A549 (cell line): Measurements from ENCODE around the gene EFCAB14. TPM values are rescaled to one million over a fixed set of nuclear protein-coding genes. Genes with fewer than 3 reads are reported as not detected.

Experiments used
- ATAC-seq, 2 experiments: fragments of 200-7000 bp in 1 of 2; fragments of >200 bp in 1 of 2; cut with Nextera tagmentation in 1 of 2; cut with Tn5 transposase in 1 of 2; 3 replicates each; pipeline versions ENCODE4 v1.8.0 to v1.9.1; 2018 to 2020; ENCODE audit warnings: mild to moderate bottlenecking in 1 of 2, moderate library complexity in 1 of 2
- CTCF ChIA-PET: fragments of 300-600 bp; sonication (Branson Sonifier 250); formaldehyde crosslinking; extraction: SDS; loops from one replicate; lab custom pipeline; 2021; ENCODE audit warnings: antibody characterized with exemption, inconsistent platforms; lab: Yijun Ruan, JAX
- POLR2A ChIA-PET: fragments of 350-600 bp; formaldehyde crosslinking; extraction: SDS; loops from one replicate; lab custom pipeline; 2021; ENCODE audit warnings: antibody characterized with exemption, inconsistent platforms; lab: Yijun Ruan, JAX
- DNase-seq, 2 experiments: peaks; one replicate each; pipeline versions ENCODE4 v3.0.0 to v3.0.0-alpha.2; 2011 to 2016; ENCODE audit warnings: low read depth in 1 of 2, low spot score in 1 of 2
- FAIRE-seq: peaks from 2 replicates; lab custom pipeline; 2011; peaks lifted over from hg19 to GRCh38; lab: Jason Lieb, UNC
- H3K27ac ChIP-seq, 2 experiments: fragments of >200 bp; sonication (Bioruptor Twin); formaldehyde crosslinking; 3 replicates each; pipeline ENCODE4 v1.5.1; 2016 to 2017
- H3K4me1 ChIP-seq: fragments of >200 bp; sonication (Bioruptor Twin); formaldehyde crosslinking; 3 replicates; pipeline ENCODE4 v1.6.1; 2016
- H3K4me2 ChIP-seq: fragments of >200 bp; sonication (Bioruptor Twin); formaldehyde crosslinking; 3 replicates; pipeline ENCODE4 v1.6.1; 2016
- H3K4me3 ChIP-seq: fragments of >200 bp; sonication (Bioruptor Twin); formaldehyde crosslinking; 3 replicates; pipeline ENCODE4 v1.5.1; 2016
- H3K9me3 ChIP-seq: fragments of >200 bp; sonication (Bioruptor Twin); formaldehyde crosslinking; 3 replicates; pipeline ENCODE4 v1.6.1; 2016
- BCL3 ChIP-seq: fragments of >200 bp; sonication (Bioruptor Twin); formaldehyde crosslinking; IDR thresholded peaks from 3 replicates; pipeline ENCODE4 v1.6.1; 2016
- BHLHE40 ChIP-seq: IDR thresholded peaks from 2 replicates; pipeline ENCODE4 v1.6.1; 2012; ENCODE audit warnings: low read depth, low read length, inconsistent platforms
- CBX2 ChIP-seq: fragments of 200-600 bp; sonication (generic); IDR thresholded peaks from 2 replicates; pipeline ENCODE4 v1.6.1; 2016; ENCODE audit warnings: low read depth, mild to moderate bottlenecking, borderline replicate concordance
- CHD4 ChIP-seq: fragments of 200-600 bp; sonication (generic); IDR thresholded peaks from 2 replicates; pipeline ENCODE4 v1.6.1; 2016; ENCODE audit warnings: antibody characterized with exemption, mild to moderate bottlenecking, borderline replicate concordance
- CTCF ChIP-seq: fragments of >200 bp; sonication (Bioruptor Twin); formaldehyde crosslinking; IDR thresholded peaks from 3 replicates; pipeline ENCODE4 v1.5.1; 2016
- EHMT2 ChIP-seq: fragments of 200-600 bp; sonication (generic); IDR thresholded peaks from 2 replicates; pipeline ENCODE4 v1.6.1; 2016; ENCODE audit warnings: antibody characterized with exemption, low read depth, mild to moderate bottlenecking, moderate library complexity
- FOSB ChIP-seq: fragments of 250-450 bp; sonication (Bioruptor Pico); IDR thresholded peaks from 2 replicates; pipeline ENCODE4 v1.5.0; 2020; ENCODE audit warnings: mild to moderate bottlenecking, moderate library complexity
- FOXS1 ChIP-seq: fragments of 250-450 bp; sonication (Bioruptor Pico); IDR thresholded peaks from 2 replicates; pipeline ENCODE4 v1.5.0; 2020; ENCODE audit warnings: mild to moderate bottlenecking, moderate library complexity
- HEYL ChIP-seq: fragments of 250-450 bp; sonication (Bioruptor Pico); IDR thresholded peaks from 2 replicates; pipeline ENCODE4 v1.8.0; 2021; ENCODE audit warnings: mild to moderate bottlenecking, moderate library complexity
- HMGXB4 ChIP-seq: fragments of 250-450 bp; sonication (Bioruptor Pico); IDR thresholded peaks from 2 replicates; pipeline ENCODE4 v1.5.0; 2021; ENCODE audit warnings: mild to moderate bottlenecking, moderate library complexity, borderline replicate concordance
- HOXB13 ChIP-seq: fragments of 250-450 bp; sonication (Bioruptor Pico); IDR thresholded peaks from 2 replicates; pipeline ENCODE4 v1.5.0; 2020; ENCODE audit warnings: low read depth, mild to moderate bottlenecking, moderate library complexity
- HOXB5 ChIP-seq: fragments of 250-450 bp; sonication (Bioruptor Pico); IDR thresholded peaks from 2 replicates; pipeline ENCODE4 v1.5.0; 2020; ENCODE audit warnings: mild to moderate bottlenecking, moderate library complexity
- KDM1A ChIP-seq: fragments of 200-600 bp; sonication (generic); IDR thresholded peaks from 2 replicates; pipeline ENCODE4 v1.6.1; 2016; ENCODE audit warnings: low read depth, mild to moderate bottlenecking
- MAX ChIP-seq: IDR thresholded peaks from 2 replicates; pipeline ENCODE4 v1.6.1; 2012
- MYC ChIP-seq: IDR thresholded peaks from 2 replicates; pipeline ENCODE4 v1.6.1; 2012; ENCODE audit warnings: mild to moderate bottlenecking, inconsistent platforms, low read length, improper control_type of control experiment, borderline replicate concordance
- NPAS2 ChIP-seq: fragments of 250-450 bp; sonication (Bioruptor Pico); IDR thresholded peaks from 2 replicates; pipeline ENCODE4 v1.8.0; 2022; ENCODE audit warnings: mild to moderate bottlenecking, moderate library complexity, borderline replicate concordance
- PBX3 ChIP-seq: IDR thresholded peaks from 2 replicates; pipeline ENCODE4 v1.6.1; 2012
- PHF8 ChIP-seq: fragments of 200-600 bp; sonication (generic); IDR thresholded peaks from 2 replicates; pipeline ENCODE4 v1.6.1; 2016; ENCODE audit warnings: low read depth, mild to moderate bottlenecking, antibody characterized with exemption, moderate library complexity, borderline replicate concordance
- RAD21 ChIP-seq, 2 experiments: fragments of >200 bp in 1 of 2; sonication (Bioruptor Twin) in 1 of 2; formaldehyde crosslinking in 1 of 2; IDR thresholded peaks in 1 of 2; conservative IDR thresholded peaks in 1 of 2; 2 replicates in 1 of 2; 3 replicates in 1 of 2; pipeline ENCODE4 v1.6.1; 2012 to 2018; ENCODE audit warnings: inconsistent platforms in 1 of 2
- RFX5 ChIP-seq: fragments of 450-650 bp; IDR thresholded peaks from 2 replicates; pipeline ENCODE4 v1.7.1; 2014; ENCODE audit warnings: antibody characterized with exemption, mild to moderate bottlenecking, moderate library complexity
- TFCP2L1 ChIP-seq: fragments of 250-450 bp; sonication (Bioruptor Pico); IDR thresholded peaks from 2 replicates; pipeline ENCODE4 v1.5.0; 2021; ENCODE audit warnings: mild to moderate bottlenecking
- USF2 ChIP-seq: fragments of 450-650 bp; IDR thresholded peaks from 2 replicates; pipeline ENCODE4 v1.6.1; 2014; ENCODE audit warnings: antibody characterized with exemption
- ZC3H11A ChIP-seq: fragments of 450-650 bp; IDR thresholded peaks from 2 replicates; pipeline ENCODE4 v1.6.1; 2014; ENCODE audit warnings: antibody characterized with exemption, mild to moderate bottlenecking
- WGBS: methylation state at CpG from one replicate; pipeline ENCODE4 v1.1.6; 2017; ENCODE audit errors: missing lambda C conversion rate; 5-methylcytosine and 5-hydroxymethylcytosine counted together
- polyA plus RNA-seq, 4 experiments: library from polyadenylated mRNA; depleted of rRNA in 3 of 4; stranded (reverse); fragments of >200 nt; fragmentation: RNase III in 1 of 4; extraction: RNeasy Plus Mini Kit Qiagen cat#74134 plus additional on column Dnase treatment in 1 of 4; gene quantifications; 2 replicates in 3 of 4; 3 replicates in 1 of 4; pipeline ENCODE4 v1.2.3, GENCODE V29; 2011 to 2017

EFCAB14 gene
- polyA plus RNA-seq, 2 of the 4 experiments (the other 2 are of a cell fraction) = 18.0 to 41.4 TPM

GRCh38 chr1:46718340-46718726 lies 581 bp downstream of the EFCAB14 start:
- ChIA-PET POLR2A (no interaction called here), CTCF (no interaction called here)
- FAIRE-seq (no peak), DNase-seq (no peak), ATAC-seq (peak; percentile 14 to 47; a peak in 3 of 6 replicates)
- TF ChIP-seq EHMT2 (no peak), PBX3 (no peak), FOSB (CRISPR knock-in tag) (no peak), MYC (no peak), RAD21 (conservative IDR thresholded peaks at IDR 0.05 in 1 of 2, IDR thresholded peaks at IDR 0.05 in 1 of 2) (no peak), HOXB5 (CRISPR knock-in tag) (no peak), CBX2 (no peak), USF2 (no peak), CTCF (no peak), BCL3 (no peak), PHF8 (no peak), KDM1A (no peak), NPAS2 (no peak), MAX (no peak), ZC3H11A (no peak), BHLHE40 (no peak), HMGXB4 (CRISPR knock-in tag) (no peak), HOXB13 (CRISPR knock-in tag) (no peak), FOXS1 (CRISPR knock-in tag) (no peak)
- H3K4me3 ChIP-seq = peak overlapping the region; percentile 97
- 0% methylated on average over 12 of the region's 12 CpGs for whole genome bisulfite sequencing
- H3K4me2 ChIP-seq = peak overlapping the region; percentile 97
- no peaks in the 10 kb centered on the region for H3K9me3 ChIP-seq
- peak overlapping the region; percentile 87 to 94 for H3K27ac ChIP-seq
- peaks cover 21% of the 10 kb centered on the region; the same call in 2 of the 3 replicates for H3K4me1 ChIP-seq

GRCh38 chr1:46717654-46718053 lies 1.3 kb downstream of the EFCAB14 start:
- 77% methylated on average over 9 of the region's 9 CpGs for WGBS
- H3K4me1 ChIP-seq = peaks cover 21% of the 10 kb centered on the region; the same call in 2 of the 3 replicates
- POLR2A ChIA-PET = no interaction called here
- ATAC-seq = no peak
- no peaks in the 10 kb centered on the region for H3K9me3 ChIP-seq
- peak overlapping the region in 1 of 2 experiments; percentile 94; a peak in 3 of 6 replicates for H3K27ac ChIP-seq
- peak overlapping the region; percentile 97 for H3K4me2 ChIP-seq
- no peak for TF ChIP-seq MYC
- TF ChIP-seq HEYL (CRISPR knock-in tag) = no peak
- TF ChIP-seq FOSB (CRISPR knock-in tag) = no peak
- TF ChIP-seq RFX5 = no peak
- TF ChIP-seq PBX3 = no peak
- TF ChIP-seq HOXB13 (CRISPR knock-in tag) = no peak
- no peak for TF ChIP-seq TFCP2L1 (CRISPR knock-in tag)
- TF ChIP-seq CHD4 = no peak
- TF ChIP-seq, all 56 proteins: peak for 0
- FAIRE-seq (no peak), DNase-seq (no peak)
- H3K4me3 ChIP-seq = peak overlapping the region; percentile 97
- CTCF ChIA-PET = interaction anchor here (1.6 kb wide), 1 partner anchor 189 kb away, joined by 3 read pairs; no protein-coding TSS in a partner anchor
